Ishikawa (cell line): ENCODE results near the gene CSTB.

Experiments used
- CEBPB ChIP-seq: IDR thresholded peaks from 2 replicates; pipeline ENCODE4 v1.6.1; 2012
- CREB1 ChIP-seq: IDR thresholded peaks from 2 replicates; pipeline ENCODE4 v1.6.1; 2012; ENCODE audit warnings: low read depth
- EGR1 ChIP-seq: IDR thresholded peaks from 2 replicates; pipeline ENCODE4 v1.6.1; 2012
- EP300 ChIP-seq: IDR thresholded peaks from 2 replicates; pipeline ENCODE4 v1.6.1; 2012; ENCODE audit warnings: borderline replicate concordance
- FOXM1 ChIP-seq: IDR thresholded peaks from 2 replicates; pipeline ENCODE4 v1.6.1; 2012; ENCODE audit warnings: low read depth, borderline replicate concordance
- NFIC ChIP-seq: IDR thresholded peaks from 2 replicates; pipeline ENCODE4 v1.6.1; 2012
- RAD21 ChIP-seq: IDR thresholded peaks from 2 replicates; pipeline ENCODE4 v1.6.1; 2012; ENCODE audit warnings: low read depth
- REST ChIP-seq: IDR thresholded peaks from 2 replicates; pipeline ENCODE4 v1.6.1; 2012; ENCODE audit warnings: low read depth, mild to moderate bottlenecking
- TAF1 ChIP-seq: IDR thresholded peaks from 2 replicates; pipeline ENCODE4 v1.6.1; 2012; ENCODE audit warnings: low read depth, mild to moderate bottlenecking
- TCF12 ChIP-seq: IDR thresholded peaks from 2 replicates; pipeline ENCODE4 v1.6.1; 2012; ENCODE audit warnings: low read depth
- TEAD4 ChIP-seq: IDR thresholded peaks from 2 replicates; pipeline ENCODE4 v1.6.1; 2012
- YY1 ChIP-seq: IDR thresholded peaks from 2 replicates; pipeline ENCODE4 v1.6.1; 2012; ENCODE audit warnings: low read depth
- ZBTB7A ChIP-seq: IDR thresholded peaks from 2 replicates; pipeline ENCODE4 v1.6.1; 2012; ENCODE audit warnings: low read depth
- TF ChIP-seq, protein P1 (sequence below): IDR thresholded peaks from 2 replicates; pipeline ENCODE4 v1.6.1; 2012
- TF ChIP-seq, protein P2 (sequence below): IDR thresholded peaks from 2 replicates; pipeline ENCODE4 v1.6.1; 2012

Gene CSTB

GRCh38 chr21:43806017-43806710 lies 30.1 kb upstream of the CSTB start:
- TF ChIP-seq TEAD4 (no peak), RAD21 (no peak)
- TF ChIP-seq, protein P1, sequence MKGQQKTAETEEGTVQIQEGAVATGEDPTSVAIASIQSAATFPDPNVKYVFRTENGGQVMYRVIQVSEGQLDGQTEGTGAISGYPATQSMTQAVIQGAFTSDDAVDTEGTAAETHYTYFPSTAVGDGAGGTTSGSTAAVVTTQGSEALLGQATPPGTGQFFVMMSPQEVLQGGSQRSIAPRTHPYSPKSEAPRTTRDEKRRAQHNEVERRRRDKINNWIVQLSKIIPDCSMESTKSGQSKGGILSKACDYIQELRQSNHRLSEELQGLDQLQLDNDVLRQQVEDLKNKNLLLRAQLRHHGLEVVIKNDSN: no peak

DNA sequence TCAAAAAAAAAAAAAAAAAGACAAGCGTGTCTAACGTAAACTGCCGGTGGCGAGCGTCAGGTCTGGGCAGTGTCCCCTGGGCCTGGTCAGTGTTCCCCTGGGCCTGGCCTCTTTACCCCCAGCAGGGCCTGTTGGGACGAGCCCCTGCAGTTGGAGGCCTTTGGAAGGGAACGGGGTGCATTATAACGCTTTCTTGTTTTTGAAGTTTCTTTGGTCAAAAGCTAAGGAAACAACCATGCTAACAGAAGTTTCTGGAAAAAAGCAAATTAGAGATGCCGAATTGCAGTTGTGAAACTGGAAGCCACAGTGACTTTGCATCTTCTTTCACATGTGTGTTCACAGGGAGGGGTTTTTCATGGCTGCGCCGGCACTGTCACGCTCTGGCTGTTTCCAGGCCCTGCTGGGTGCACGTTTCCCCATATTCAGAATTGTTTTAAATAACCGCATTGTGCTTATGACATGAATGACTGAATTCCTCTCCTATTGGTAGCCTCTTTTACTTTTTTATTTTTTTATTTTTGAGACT lies 29.2 kb upstream of the CSTB start:
- TF ChIP-seq, protein P1: no peak
- TF ChIP-seq TAF1 (no peak), NFIC (no peak)
- TF ChIP-seq, protein P2, sequence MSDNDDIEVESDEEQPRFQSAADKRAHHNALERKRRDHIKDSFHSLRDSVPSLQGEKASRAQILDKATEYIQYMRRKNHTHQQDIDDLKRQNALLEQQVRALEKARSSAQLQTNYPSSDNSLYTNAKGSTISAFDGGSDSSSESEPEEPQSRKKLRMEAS: no peak

- TF ChIP-seq TAF1 (no peak), FOXM1 (no peak), RAD21 (no peak), CREB1 (no peak), TCF12 (no peak), YY1 (no peak), NFIC (no peak)
These were observed 27.6 kb upstream of the CSTB start for GRCh38 chr21:43803558-43804300.

- TF ChIP-seq YY1: no peak
These were observed 26.7 kb upstream of the CSTB start for GRCh38 chr21:43802713-43803313.

DNA sequence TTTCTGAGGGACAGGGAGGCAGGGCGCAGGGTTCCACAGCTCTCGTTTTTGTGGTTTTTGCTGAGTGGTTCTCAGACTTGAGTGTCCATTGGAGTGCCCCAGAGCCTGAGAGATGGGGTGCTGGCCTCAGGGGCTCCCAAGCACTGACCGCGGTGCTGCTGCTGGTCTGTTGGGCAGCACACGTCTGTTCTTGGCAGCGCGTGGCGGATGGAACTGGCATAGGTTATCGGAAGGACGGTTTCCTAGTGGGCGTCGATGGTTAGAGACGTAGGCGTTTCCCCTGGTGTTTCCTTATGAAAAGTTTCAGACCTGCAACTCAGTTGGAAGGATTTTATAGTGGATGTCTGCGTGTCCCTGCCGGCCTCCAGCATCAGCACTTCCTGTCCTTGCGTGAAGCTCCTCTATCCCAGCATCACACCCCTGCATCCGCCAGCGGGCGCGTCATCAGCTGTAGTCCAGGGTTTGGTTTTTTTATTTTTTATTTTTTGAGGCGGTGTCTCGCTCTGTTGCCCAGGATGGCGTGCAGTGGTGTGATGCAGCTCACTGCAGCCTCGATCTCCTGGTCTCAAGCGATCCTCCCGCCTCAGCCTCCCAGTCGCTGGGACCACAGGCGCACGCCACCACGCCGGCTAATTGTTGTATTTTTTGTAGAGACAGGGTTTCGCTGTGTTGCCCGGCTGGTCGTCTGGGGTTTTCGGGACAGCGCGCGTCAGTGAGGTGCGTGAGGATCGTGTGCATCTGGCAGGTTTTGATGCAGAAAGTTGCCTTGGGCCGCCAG lies 25.1 kb upstream of the CSTB start:
- no peak for TF ChIP-seq YY1
- TF ChIP-seq TEAD4: no peak
- TF ChIP-seq TAF1: no peak
- TF ChIP-seq, protein P1: no peak
- no peak for TF ChIP-seq TCF12
- no peak for TF ChIP-seq NFIC
- no peak for TF ChIP-seq RAD21
- no peak for TF ChIP-seq CREB1
- TF ChIP-seq ZBTB7A: no peak
- TF ChIP-seq EGR1: no peak
- no peak for TF ChIP-seq EP300
- TF ChIP-seq CEBPB: no peak
- TF ChIP-seq REST: no peak
- TF ChIP-seq, protein P2: no peak
- no peak for TF ChIP-seq FOXM1

DNA sequence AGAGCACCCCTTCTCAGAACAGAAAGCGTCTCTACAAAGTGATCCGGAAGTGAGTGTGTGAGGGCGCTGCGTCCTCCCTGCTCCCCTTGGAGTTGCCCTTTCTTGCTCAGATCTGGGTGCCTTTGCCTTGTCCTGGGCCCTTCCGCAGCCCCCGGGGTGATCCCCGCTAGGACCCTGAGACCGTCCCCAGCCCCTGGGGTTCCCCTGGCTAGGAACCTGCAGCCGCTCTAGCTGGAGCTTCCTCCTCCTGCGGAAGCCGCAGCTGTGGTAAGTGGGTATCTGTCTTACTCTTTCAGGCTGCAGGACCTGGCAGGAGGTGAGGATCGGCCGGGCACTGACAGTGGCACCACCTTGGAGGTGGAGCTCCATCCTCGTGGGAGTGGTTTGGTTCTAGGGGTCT lies 24.5 kb upstream of the CSTB start:
- TF ChIP-seq CEBPB (no peak), TEAD4 (no peak), TAF1 (no peak), ZBTB7A (no peak), YY1 (no peak), RAD21 (no peak), EP300 (no peak), NFIC (no peak), TCF12 (no peak), CREB1 (no peak), EGR1 (no peak), REST (no peak), FOXM1 (no peak)
- TF ChIP-seq, protein P1: no peak
- TF ChIP-seq, protein P2: no peak
